Adrenal gland (tissue), 5 donors: ENCODE data around the gene KIAA0930.

ENCODE experiments used
- CTCF ChIP-seq, 6 experiments: fragments of 450-650 bp in 4 of 6; fragments of 200-600 bp in 2 of 6; sonication (generic) in 1 of 6; IDR thresholded peaks; 1 replicate in 5 of 6; 2 replicates in 1 of 6; pipeline versions ENCODE4 v1.5.1 to v1.8.0; 2016 to 2021; ENCODE audit warnings: antibody characterized with exemption in 6 of 6, mild to moderate bottlenecking in 2 of 6, moderate library complexity in 1 of 6
- POLR2A ChIP-seq, 2 donors: fragments of 450-650 bp; IDR thresholded peaks; one replicate each; pipeline ENCODE4 v1.6.1; 2017; ENCODE audit warnings: antibody characterized with exemption in 2 of 2, mild to moderate bottlenecking in 2 of 2, moderate library complexity in 1 of 2
- donor health status: DM: no; HTN: no; CAD: no.

GRCh38 chr22:45238076-45238956, 2.4 kb downstream of the KIAA0930 start:
- TF ChIP-seq CTCF (IDR thresholded peaks at IDR 0.05) (no peak), POLR2A (IDR thresholded peaks at IDR 0.05) (no peak)
